HG03095 (cell line): Measurements from ENCODE around the gene EHD2.
"Not testable (repeated sequence)": the region's sequence is repeated elsewhere in the genome, so short reads cannot be mapped to it uniquely, and the experiment has no call there.

ENCODE experiments used
- ATAC-seq: cut with Tn5 transposase; IDR thresholded peaks from one replicate; pipeline ENCODE4 v1.9.1; 2021; ENCODE audit warnings: moderate library complexity; ENCODE audit not compliant: unreplicated experiment

The EHD2 gene

DNA sequence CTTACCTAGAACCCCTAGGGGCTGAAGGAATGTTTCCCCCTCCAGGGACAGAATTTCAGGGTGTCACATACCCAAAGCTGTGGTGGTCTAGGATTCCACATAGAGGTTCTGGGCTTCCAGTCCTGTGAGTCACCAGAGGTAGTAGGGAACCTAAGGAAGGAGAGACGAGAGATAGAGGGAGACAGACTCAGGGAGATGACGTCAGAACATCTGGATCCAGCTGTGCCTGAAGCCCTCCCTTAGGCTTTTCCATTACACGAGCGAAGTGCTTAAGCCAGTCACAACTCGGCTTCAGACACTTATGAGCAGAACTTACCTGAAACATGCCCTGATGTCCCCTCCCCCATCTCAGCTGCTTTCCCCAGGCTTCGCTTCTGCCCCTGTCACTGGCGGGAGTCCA lies 53.4 kb downstream of the EHD2 start:
- no peak for ATAC-seq

DNA sequence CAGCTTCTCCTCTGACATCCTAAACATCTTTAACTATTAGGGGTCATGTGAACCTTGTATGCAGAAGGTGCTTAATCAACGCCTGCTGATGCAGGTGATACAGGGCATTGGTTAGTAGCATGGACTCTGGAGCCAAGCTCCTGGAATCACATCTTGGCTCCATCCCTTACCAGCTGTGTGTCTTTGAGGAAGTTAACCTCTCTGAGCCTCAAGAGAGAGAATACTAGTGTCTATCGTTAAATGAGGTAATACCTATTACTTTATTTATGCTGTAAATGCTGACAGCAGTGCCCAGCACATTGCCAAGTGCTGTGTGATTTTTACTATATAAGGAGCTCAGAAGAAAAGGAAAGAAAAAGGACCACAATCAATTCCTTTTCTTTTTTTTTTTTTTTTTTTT lies 54.1 kb downstream of the EHD2 start:
- ATAC-seq, result no peak

DNA sequence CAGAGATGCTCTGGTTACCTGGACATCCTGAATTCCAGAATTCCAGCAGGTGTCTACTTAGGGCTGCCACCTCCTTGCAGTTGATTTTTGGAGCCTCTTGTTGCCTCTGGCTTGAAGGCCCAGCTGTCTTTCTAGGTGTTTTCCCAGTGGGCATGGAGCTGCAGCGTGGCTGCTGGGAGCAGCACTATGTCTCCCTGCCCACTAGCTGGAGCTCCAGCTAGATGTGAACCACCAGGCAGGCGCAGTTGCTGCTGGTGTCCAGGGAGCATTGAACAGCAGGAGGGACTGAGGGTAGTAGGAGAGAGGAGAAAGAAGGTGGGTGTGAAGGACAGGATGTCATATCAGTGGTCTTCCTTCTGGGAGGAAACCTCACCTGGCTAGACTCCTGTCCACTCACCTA lies 55.4 kb downstream of the EHD2 start:
- no peak for ATAC-seq

DNA sequence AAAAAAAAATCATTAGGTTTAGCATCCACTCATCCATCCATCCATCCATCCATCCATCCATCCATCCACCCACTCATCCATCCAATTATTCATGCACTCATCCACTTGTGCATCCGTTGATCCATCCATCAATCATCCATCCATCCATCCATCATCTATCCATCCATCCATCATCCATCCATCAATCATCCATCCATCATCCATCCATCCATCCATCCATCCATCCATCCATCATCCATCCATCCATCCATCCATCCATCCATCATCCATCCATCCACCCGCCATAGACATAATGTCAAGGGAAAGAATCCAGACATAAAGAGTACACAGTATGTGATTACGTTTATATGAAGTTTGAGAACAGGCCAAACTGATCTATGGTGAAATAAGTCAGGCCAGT lies 56.3 kb downstream of the EHD2 start:
- ATAC-seq, result no peak

DNA sequence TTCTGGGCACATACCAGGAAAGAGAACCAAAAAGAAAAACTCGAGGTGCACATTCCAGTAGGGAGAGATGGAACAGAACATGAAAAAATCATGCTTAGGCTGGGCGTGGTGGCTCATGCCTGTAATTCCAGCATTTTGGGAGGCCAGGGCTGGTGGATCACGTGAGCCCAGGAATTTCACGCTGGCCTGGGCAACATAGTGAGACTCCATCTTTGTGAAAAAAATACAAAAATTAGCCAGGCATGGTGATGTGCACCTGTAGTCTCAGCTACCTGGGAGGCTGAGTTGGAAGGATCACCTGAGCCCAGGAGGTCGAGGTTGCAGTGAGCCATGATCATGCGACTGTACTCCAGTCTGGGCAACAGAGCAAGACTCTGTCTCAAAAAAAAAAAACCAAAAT lies 58.1 kb downstream of the EHD2 start:
- not testable (repeated sequence) for ATAC-seq

DNA sequence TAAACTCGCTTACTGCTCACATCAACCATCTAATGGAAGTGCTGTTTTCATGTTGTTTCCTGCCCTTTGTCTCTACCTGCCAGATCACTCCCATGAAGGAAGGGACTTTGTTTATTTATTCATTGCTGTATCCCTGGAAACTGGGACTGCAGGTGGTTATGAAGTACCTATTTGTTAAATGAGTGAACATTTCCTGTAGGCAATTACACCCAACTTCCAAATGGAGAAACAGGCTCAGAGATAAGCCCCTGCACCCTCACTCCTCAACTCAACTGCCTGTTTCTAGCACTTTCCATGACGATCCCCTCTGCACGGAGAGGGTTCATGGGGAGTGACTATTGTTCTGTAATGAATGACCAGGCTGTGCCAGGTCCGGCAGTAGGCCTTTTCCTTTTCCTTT lies 63.3 kb downstream of the EHD2 start:
- no peak for ATAC-seq

DNA sequence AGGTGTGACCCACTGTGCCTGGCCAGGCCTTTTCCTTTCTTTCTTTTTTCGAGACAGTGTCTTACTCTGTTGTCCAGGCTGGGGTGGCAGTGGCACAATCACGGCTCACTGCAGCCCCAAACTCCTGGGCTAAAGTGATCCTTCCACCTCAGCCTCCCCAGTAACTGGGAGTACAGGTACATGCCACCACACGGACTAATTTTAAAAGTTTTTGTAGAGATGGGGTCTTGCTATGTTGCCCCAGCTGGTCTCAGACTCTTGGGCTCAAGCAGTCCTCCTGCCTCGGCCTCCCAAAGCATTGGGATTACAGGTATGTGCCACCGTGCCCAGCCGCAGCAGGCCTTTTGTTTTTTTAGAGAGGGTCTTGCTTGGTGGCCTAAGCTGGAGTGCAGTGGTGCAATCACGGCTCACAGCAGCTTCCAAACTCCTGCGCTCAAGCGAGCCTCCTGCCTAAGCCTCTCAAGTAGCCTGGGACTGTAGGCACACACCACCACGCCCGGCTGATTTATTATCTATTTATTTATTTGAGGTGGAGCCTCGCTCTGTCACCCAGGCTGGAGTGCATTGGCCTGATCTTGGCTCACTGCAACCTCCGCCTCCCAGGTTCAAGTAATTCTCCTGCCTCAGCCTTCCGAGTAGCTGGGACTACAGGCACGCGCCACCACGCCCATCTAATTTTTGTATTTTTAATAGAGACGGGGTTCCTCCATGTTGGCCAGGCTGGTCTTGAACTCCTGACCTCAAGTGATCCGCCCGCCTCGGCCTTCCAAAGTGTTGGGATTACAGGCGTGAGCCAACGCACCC lies 64.2 kb downstream of the EHD2 start:
- ATAC-seq, result not testable (repeated sequence)

DNA sequence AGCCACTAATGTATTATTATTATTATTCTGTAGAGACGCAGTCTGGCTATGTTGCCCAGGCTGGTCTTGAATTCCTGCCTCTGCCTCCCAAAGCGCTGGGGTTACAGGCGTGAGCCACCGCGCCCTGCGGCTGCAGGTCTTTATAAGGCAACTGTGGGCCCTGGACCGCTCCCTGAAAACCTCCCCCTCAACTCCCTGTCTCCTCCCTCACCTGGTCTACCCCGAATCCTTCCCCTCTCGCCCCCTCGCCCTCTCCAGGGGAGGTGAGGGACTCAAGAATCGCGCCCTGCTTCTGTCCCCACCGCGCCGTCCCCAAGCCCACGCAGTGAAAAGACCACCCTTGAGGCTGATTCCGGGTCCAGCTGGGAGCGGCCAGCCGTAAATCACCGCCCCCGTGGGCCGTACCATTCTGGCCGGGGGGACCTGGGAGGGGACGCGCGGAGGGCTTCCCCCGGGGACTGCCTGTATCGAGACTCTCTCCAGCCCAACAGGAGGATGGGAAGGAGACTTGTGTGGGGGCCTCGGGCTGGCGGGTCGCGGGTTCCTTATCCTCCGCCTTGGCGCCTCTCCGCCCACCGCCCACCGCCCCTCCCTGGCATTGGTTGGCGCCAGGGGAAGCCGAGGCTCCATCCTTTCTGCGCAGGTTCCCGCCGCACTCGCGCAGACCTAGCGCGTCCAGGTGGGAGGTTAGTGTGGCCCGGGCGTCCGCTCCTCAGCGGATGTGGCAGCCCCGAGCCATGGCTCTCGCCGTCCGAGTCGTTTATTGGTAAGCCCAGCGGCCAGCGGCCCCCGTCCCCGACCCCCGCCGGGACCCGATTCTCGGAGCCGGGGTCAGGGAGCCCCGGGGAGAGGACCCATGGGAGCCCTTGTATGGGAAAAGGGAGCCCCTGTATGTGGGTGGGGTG lies 65.1 kb downstream of the EHD2 start, which contains the start of gene SELENOW:
SELENOW (plus strand) TSS at position 655 of the 905 bp plus-strand sequence; CDS start at position 738, 83 bp downstream.
- peak; percentile 72 for ATAC-seq

DNA sequence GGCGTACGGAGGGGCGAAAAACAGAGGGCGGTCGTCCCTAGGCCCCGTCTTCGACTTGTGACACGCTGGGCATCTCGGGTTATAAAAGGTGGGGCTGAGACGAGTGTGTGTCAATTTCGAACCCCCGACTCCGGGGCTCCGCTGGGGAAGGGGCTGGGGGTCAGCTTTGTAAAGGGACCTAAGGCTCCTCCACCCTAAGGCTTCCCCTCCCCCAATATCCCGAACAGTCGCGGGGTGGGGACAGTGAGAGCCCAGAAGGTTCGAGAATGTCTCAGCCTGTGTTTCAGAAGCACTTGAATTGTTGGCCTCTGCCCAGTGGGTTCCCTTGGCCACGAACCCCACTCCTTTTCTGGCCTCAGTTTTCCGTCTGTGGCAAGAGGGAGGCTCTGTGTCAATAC lies 65.7 kb downstream of the EHD2 start:
- ATAC-seq, result no peak

DNA sequence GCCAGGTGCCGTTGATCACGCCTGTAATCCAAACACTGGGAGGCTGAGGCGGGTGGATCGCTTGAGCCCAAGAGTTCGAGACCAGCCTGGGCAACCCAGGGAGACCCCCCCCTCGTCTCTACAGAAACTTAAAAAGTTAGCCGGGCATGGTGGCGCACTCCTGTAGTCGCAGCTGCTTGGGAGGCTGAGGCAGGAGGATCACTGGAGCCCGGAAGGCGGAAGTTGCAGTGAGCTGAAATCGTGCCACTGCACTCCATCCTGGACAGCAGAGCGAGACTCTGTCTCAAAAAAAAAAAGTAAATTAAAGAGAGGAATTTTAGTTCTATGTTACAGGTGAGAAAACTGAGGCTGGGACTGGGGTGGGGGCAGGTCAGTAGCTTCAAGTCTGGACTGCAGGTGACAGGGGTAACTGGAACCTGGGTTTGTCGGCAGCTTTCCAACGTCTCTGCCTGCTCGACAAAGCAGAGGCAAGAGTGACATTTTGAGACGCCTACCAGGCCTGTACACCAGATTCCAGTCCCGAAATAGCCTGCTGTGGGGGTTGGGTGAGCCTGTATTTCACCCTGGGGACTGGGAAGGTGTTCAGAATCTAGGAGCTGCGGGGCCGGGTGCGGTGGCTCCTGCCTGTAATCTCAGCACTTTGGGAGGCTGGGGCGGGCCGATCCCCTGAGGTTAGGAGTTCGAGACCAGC lies 66.4 kb downstream of the EHD2 start:
- no peak for ATAC-seq

DNA sequence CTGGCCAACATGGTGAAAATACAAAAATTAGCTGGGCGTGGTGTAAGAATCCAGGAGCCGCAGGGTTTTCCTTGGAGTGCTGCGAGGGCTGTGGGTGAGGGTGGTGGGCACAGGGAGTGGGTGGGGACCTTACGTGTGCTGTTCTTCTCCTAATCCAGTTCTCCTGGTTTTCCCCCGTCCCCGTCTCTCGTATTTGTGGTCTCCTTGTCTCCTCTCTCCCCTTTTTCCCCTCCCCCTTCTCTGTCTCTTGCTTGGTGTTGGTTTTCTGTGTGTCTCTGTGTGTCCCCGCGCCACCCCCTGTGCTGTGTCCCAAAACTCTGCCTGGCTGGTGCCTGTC lies 67.0 kb downstream of the EHD2 start:
- ATAC-seq, result no peak

DNA sequence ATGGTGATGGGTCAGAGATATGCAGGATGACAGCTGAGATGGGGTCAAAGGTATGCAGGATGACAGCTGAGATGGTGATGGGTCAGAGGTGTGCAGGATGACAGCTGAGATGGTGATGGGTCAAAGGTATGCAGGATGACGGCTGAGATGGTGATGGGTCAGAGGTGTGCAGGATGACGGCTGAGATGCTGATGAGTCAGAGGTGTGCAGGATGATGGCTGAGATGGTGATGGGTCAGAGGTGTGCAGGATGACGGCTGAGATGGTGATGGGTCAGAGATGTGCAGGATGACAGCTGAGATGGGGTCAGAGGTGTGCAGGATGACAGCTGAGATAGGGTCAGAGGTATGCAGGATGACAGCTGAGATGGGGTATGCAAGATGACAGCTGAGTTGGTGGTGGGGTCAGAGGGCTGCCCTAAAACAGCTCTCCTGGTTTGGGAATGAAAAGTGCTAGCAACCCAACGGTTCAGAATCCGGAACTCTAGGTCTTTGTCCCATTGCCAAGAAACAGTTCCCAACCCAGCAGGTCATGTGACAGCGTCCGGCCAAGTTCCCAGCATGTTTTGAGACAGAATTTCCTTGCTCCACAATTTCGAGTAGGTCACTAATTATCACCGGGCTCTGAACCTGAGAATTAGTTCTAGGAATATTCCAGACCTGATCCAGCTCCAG lies 68.5 kb downstream of the EHD2 start:
- ATAC-seq, result no peak

DNA sequence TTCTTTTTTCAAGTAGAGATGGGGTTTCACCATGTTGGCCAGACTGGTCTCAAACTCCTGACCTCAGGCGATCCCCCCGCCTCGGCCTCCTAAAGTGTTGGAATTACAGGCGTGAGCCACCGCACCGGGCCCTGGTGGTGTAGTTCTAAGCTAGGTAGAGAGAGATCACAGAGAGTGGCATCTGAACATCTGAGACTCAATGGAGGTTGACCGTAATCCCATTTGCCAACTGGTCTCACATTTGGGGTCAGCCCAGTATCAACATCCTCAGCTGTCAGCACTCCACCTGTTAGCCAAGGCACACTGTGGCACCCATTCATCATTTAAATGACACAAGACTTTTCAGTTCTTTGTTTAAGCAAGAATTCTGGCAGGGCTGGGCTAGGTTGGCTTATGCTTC lies 73.3 kb downstream of the EHD2 start:
- ATAC-seq, result no peak

DNA sequence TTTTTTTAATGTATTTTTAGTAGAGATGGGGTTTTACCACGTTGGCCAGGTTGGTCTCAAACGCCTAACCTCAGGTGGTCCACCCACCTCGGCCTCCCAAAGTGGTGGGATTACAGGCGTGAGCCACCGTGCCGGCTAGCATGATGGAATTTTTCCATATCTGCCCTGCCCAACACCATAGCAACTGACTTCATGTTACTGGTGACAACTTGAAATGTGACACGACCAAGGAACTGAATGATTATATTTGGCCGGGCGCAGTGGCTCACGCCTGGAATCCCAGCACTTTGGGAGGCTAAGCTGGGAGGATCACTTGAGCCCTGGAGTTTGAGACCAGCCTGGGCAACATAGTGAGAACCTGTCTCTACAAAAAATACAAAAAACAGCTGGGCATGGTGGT lies 74.1 kb downstream of the EHD2 start:
- ATAC-seq, result not testable (repeated sequence)

DNA sequence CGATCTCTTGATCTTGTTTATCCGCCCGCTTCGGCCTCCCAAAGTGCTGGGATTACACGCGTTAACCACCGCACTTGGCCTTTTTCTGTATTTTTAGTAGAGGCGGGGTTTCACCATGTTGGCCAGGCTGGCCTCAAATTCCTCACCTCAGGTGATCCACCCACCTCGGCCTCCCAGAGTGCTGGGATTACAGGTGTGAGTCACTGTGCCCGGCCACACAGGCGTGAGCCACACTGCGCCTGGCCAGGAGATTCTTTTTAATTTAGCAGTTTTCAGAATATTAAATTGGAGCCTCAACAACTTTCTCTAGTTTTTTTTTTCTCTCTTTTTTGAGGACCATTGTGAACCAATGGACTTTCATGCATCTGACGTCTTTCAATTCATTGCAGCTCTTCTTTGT lies 76.6 kb downstream of the EHD2 start:
- not testable (repeated sequence) for ATAC-seq

DNA sequence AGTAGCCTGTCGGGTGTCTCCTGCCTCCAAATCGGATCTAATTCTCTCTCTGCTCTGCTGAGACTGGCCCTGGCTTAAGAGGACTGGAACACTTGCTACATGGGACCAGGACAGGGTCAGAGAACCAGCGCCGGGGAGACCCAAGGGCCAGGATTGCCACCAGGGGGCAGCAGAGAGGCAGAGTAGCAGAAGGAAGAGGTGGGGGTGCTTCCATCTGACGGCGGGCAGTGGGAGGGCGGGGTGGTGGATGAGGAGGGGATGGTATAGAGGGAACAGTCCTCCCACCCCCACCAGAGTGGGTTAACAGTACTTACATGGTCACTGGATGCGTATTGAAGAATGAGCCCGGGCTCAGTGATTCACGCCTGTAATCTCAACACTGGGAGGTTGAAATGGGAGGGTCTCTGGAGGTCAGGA lies 77.2 kb downstream of the EHD2 start:
- no peak for ATAC-seq

DNA sequence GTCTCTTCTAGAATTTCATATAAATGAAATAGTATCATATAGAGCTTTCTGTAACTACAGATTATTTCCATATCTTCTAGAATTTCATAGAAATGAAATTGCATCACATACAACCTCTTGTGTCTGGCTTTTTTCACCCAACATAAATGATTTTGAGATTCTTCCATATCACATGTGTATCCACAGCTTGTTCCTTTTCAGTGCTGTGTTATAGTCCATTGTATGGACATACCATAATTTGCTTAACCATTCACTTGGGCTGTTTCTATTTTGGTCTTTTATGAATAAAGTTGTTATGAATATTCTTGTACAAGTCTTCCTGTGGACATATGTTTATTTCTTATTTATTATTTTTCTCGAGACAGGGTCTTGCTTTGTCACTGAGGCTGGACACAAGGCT lies 79.4 kb downstream of the EHD2 start:
- no peak for ATAC-seq
